NCI-H2029 treated with DMSO at 0.1 percent for 48 hours (cell line): ENCODE data around the gene CXCR4.
"Not testable (repeated sequence)": the region's sequence is repeated elsewhere in the genome, so short reads cannot be mapped to it uniquely, and the experiment has no call there.

Source experiments
- DNase-seq: peaks from one replicate; lab custom pipeline; 2025; lab: John Stamatoyannopoulos, UW

Gene CXCR4

GRCh38 chr2:136072621-136073020, 45.3 kb downstream of the CXCR4 start:
- no peak for DNase-seq

- DNase-seq: not testable (repeated sequence)
These were observed 46.1 kb downstream of the CXCR4 start for GRCh38 chr2:136071887-136072286.

DNA sequence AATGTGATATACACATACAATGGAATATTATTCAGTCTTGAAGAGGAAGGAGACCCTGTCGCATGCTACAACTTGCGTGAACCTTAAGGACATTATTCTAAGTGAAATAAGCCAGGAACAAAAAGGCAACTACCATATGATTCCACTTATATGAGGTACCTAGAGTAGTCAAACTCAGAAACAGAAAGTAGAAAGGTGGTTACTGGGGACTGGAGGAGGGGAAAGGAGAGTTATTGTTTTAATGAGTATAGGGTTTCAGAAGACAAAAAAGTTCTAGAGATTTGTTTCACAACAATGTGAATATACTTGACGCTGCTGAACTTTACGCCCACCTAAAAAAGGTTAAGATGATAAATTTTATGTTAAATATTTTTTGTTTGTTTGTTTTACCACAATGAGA, 47.0 kb downstream of the CXCR4 start:
- DNase-seq: no peak

- no peak for DNase-seq
These were observed 48.2 kb downstream of the CXCR4 start for GRCh38 chr2:136069773-136070172.

DNA sequence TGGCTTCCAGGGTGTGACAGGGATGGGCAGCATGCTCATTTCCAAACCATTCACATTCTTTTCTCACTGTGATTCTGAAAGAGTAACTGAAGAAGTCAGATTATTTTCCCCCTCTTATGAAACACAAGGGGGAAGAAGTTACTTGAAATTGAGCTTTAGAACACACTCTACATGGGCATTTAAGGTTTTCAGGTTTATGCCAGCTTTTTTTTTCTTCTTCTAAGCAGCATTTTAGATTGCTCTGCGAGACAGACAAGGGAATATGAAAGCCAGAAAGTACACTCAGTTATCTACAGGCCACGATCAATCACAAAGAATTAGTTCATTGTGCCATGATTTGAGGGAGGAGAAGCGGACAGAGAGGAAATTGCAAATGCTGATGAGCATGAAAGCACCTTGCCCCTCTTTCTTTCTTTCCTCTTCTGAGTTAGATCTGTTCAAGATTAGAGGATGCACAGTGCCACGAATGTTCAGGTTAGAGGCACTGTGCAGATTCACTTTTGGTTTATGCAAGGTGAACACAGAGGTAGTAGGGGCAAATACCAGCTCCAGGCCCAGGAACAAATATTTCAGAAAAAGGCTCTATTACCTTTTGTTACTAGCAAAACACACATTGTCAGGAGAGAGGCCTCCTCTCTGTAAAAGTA, 49.2 kb downstream of the CXCR4 start:
- DNase-seq: no peak

DNA sequence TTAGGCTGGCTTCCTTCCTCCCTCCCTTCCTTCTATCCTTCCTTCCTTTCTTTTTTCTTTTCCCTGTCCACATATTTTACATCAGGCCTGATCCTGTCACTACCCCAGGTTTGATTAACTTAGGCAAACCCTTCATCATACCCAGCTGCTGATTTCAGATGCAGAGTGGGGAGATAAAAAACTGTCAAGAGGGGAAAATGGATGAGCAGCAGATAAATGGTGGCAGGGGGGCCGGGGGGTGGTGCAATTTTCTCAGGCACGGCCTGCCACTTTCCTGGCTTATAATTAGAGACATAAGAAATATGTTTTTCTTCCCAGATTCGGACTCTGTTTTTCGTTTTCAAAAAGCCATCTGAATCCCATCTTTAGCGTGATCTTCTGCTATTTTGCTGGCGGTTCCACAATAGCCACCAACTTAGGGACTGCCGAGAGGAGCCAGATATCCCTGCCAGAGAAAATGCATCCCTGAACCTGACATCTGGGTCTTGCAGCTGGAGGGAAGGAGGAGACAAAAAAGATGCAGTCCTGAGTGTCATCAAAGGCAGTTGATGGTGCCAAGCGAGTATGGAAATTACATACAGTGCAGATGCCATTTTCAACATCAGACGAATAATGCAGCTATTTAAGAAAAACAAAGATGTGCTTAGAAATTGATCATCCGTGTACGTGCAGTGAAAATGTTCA, 49.9 kb downstream of the CXCR4 start:
- no peak for DNase-seq

GRCh38 chr2:136067459-136067858, 50.5 kb downstream of the CXCR4 start:
- no peak for DNase-seq

DNA sequence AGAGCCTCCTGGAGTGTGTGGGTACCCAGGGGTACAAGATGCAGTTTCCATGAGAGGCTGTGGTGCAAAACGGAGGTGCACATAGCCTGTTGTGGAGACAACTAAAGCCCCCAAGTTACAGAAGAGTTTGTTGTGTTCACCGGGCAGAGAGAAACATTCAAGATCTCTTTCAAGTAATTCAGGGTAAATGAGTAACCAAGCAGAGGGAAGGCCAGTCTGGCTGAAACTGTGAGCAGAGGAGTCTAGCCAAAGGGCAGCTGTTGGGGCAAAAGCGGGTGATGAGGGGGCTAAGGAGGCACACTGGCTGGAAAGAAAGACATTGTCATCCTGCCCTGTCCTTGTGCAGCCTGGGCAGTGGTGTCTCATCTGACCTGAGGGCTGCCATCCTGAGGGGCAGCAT, 52.0 kb downstream of the CXCR4 start:
- DNase-seq: no peak

DNA sequence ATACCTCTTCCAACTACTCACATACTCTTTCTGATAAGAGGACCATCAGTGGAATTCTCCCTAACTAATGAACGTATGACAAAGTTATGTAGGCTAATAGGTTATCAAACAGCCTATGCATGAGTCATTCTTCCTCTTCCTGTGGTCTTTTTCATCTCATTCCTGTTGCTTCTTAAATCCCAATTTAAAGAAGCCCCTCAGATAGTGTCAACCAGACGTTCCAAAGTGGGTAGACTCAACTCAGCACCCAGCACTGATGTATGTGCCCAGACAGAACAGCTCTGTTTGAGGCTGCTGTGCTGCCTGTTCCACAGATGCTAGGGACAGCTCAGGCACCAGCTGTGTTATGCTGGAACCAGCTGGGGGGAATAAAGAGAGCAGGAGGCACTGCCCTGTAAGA, 52.6 kb downstream of the CXCR4 start:
- DNase-seq: no peak
